Fibroblast of lung (primary cell): Measurements from ENCODE around the gene IL1RAP. TPM values are rescaled to one million over a fixed set of nuclear protein-coding genes. Genes with fewer than 3 reads are reported as not detected.

Experiments
- DNase-seq, 2 donors: peaks; one replicate each; pipeline versions ENCODE4 v3.0.0 to v3.0.0-alpha.2; 2010; ENCODE audit warnings: low read depth in 2 of 2
- H2AFZ ChIP-seq: 2 replicates; pipeline ENCODE4 v1.5.1; 2012; ENCODE audit warnings: low read length, control low read depth, inconsistent platforms
- H3K27ac ChIP-seq: 2 replicates; pipeline ENCODE4 v1.5.1; 2011; ENCODE audit warnings: low read length, control low read depth; ENCODE audit not compliant: insufficient read depth
- H3K27me3 ChIP-seq: 2 replicates; pipeline ENCODE4 v1.5.1; 2011; ENCODE audit warnings: mild to moderate bottlenecking, low read length; ENCODE audit not compliant: control insufficient read depth, insufficient read depth
- H3K36me3 ChIP-seq: 2 replicates; pipeline ENCODE4 v1.5.1; 2011; ENCODE audit warnings: low read length; ENCODE audit not compliant: control insufficient read depth, insufficient read depth
- H3K4me1 ChIP-seq: 2 replicates; pipeline ENCODE4 v1.5.1; 2011; ENCODE audit warnings: low read length; ENCODE audit not compliant: control insufficient read depth, insufficient read depth; ENCODE audit errors: extremely low read depth
- H3K4me2 ChIP-seq: 2 replicates; pipeline ENCODE4 v1.5.1; 2011; ENCODE audit warnings: low read length, control low read depth; ENCODE audit not compliant: insufficient read depth; ENCODE audit errors: extremely low read depth
- H3K4me3 ChIP-seq, 4 experiments: fragments of 200-600 bp in 1 of 4; sonication (generic) in 1 of 4; replicated peaks in 1 of 4; 2 replicates each; pipeline ENCODE4 v1.5.1; 2011 to 2016; ENCODE audit warnings: low read length in 4 of 4, low read depth in 3 of 4, mild to moderate bottlenecking in 3 of 4, control low read depth in 2 of 4, inconsistent platforms in 1 of 4, mixed read lengths in 1 of 4; ENCODE audit not compliant: insufficient read depth in 1 of 4; ENCODE audit errors: control extremely low read depth in 1 of 4
- H3K79me2 ChIP-seq: 2 replicates; pipeline ENCODE4 v1.5.1; 2012; ENCODE audit warnings: mild to moderate bottlenecking, low read length, inconsistent platforms; ENCODE audit not compliant: control insufficient read depth, insufficient read depth
- H3K9ac ChIP-seq: 2 replicates; pipeline ENCODE4 v1.5.1; 2011; ENCODE audit warnings: mild to moderate bottlenecking, low read length, control low read depth; ENCODE audit not compliant: insufficient read depth
- H3K9me3 ChIP-seq: 2 replicates; pipeline ENCODE4 v1.5.1; 2012; ENCODE audit warnings: low read depth, low read length; ENCODE audit not compliant: control insufficient read depth, insufficient read depth
- H4K20me1 ChIP-seq: 2 replicates; pipeline ENCODE4 v1.5.1; 2011; ENCODE audit warnings: low read length; ENCODE audit not compliant: control insufficient read depth, insufficient read depth; ENCODE audit errors: extremely low read depth
- EZH2 ChIP-seq: IDR thresholded peaks from 2 replicates; pipeline ENCODE4 v1.5.1; 2012; ENCODE audit warnings: low read length, control low read depth, mild to moderate bottlenecking; ENCODE audit errors: missing control alignments
- polyA plus RNA-seq, 2 donors: library from polyadenylated mRNA; depleted of rRNA in 1 of 2; stranded (reverse) in 1 of 2; unstranded in 1 of 2; fragments of >200 nt; gene quantifications; 2 replicates each; pipeline ENCODE4 v1.2.1, GENCODE V29; 2011 to 2012; ENCODE audit warnings: missing spikeins in 1 of 2
- total RNA-seq: library from RNA; depleted of rRNA; stranded (reverse); fragments of >200 nt; gene quantifications from 2 replicates; pipeline ENCODE4 v1.2.1, GENCODE V29; 2014
- TF ChIP-seq, protein P1 (sequence below), 2 donors: IDR thresholded peaks in 1 of 2; conservative IDR thresholded peaks in 1 of 2; 1 replicate in 1 of 2; 2 replicates in 1 of 2; pipeline ENCODE4 v1.5.1; 2011 to 2012; ENCODE audit warnings: low read length in 2 of 2, control low read depth in 1 of 2, inconsistent platforms in 1 of 2, low read depth in 1 of 2, mild to moderate bottlenecking in 1 of 2

Gene IL1RAP
- total and polyA plus RNA-seq, 2 donors (not counting 1 experiment from before 2014, with no cell fraction given), result 10.2 to 12.6 TPM

GRCh38 chr3:190532731-190533203, 18.9 kb downstream of the IL1RAP start:
- H3K4me1 ChIP-seq, result peaks cover 9% of the 10 kb centered on the region
- H3K36me3 ChIP-seq, result no peaks in the 10 kb centered on the region
- H3K79me2 ChIP-seq, result no peaks in the 10 kb centered on the region
- no peaks in the 10 kb centered on the region for H4K20me1 ChIP-seq
- DNase-seq, result no peak
- H3K4me3 ChIP-seq, result no peak overlapping the region
- H3K4me2 ChIP-seq, result no peak overlapping the region
- no peak overlapping the region for H2AFZ ChIP-seq
- no peaks in the 10 kb centered on the region for H3K27me3 ChIP-seq
- peak overlapping the region; percentile 90 for H3K27ac ChIP-seq
- TF ChIP-seq EZH2, result no peak
- TF ChIP-seq, protein P1, sequence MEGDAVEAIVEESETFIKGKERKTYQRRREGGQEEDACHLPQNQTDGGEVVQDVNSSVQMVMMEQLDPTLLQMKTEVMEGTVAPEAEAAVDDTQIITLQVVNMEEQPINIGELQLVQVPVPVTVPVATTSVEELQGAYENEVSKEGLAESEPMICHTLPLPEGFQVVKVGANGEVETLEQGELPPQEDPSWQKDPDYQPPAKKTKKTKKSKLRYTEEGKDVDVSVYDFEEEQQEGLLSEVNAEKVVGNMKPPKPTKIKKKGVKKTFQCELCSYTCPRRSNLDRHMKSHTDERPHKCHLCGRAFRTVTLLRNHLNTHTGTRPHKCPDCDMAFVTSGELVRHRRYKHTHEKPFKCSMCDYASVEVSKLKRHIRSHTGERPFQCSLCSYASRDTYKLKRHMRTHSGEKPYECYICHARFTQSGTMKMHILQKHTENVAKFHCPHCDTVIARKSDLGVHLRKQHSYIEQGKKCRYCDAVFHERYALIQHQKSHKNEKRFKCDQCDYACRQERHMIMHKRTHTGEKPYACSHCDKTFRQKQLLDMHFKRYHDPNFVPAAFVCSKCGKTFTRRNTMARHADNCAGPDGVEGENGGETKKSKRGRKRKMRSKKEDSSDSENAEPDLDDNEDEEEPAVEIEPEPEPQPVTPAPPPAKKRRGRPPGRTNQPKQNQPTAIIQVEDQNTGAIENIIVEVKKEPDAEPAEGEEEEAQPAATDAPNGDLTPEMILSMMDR (conservative IDR thresholded peaks at IDR 0.05 in 1 of 2, IDR thresholded peaks at IDR 0.05 in 1 of 2; ENCODE audit: low read depth in 1 of 2, low read length in 2 of 2), result no peak
- H3K9me3 ChIP-seq, result no peaks in the 10 kb centered on the region
- no peak overlapping the region for H3K9ac ChIP-seq

- H3K4me1 ChIP-seq, result peaks cover 9% of the 10 kb centered on the region
- peak overlapping the region in 1 of 4 experiments; percentile 7 for H3K4me3 ChIP-seq
- no peaks in the 10 kb centered on the region for H3K36me3 ChIP-seq
- peak overlapping the region; percentile 40 for H3K9ac ChIP-seq
- peak overlapping the region; percentile 90 for H3K27ac ChIP-seq
- no peaks in the 10 kb centered on the region for H4K20me1 ChIP-seq
- H3K4me2 ChIP-seq, result peak overlapping the region; percentile 28
- TF ChIP-seq, protein P1 (conservative IDR thresholded peaks at IDR 0.05 in 1 of 2, IDR thresholded peaks at IDR 0.05 in 1 of 2; ENCODE audit: low read depth in 1 of 2, low read length in 2 of 2), result no peak
- TF ChIP-seq EZH2, result no peak
- no peaks in the 10 kb centered on the region for H3K9me3 ChIP-seq
- no peaks in the 10 kb centered on the region for H3K79me2 ChIP-seq
- peak overlapping the region; percentile 66 for H2AFZ ChIP-seq
- H3K27me3 ChIP-seq, result no peaks in the 10 kb centered on the region
- DNase-seq, result peak; percentile 95 to 100
Measured at GRCh38 chr3:190533511-190534281, 19.8 kb downstream of the IL1RAP start.

GRCh38 chr3:190534386-190534785, 20.5 kb downstream of the IL1RAP start:
- Histone ChIP-seq H3K9ac (no peak overlapping the region), H3K79me2 (no peaks in the 10 kb centered on the region), H3K4me3 (no peak overlapping the region), H4K20me1 (no peaks in the 10 kb centered on the region), H3K4me2 (peak overlapping the region; percentile 36), H3K9me3 (no peaks in the 10 kb centered on the region), H3K27me3 (no peaks in the 10 kb centered on the region), H2AFZ (peak overlapping the region; percentile 15), H3K4me1 (peaks cover 9% of the 10 kb centered on the region), H3K27ac (peak overlapping the region; percentile 90), H3K36me3 (no peaks in the 10 kb centered on the region)
- DNase-seq, result peak; percentile 18 to 21
- TF ChIP-seq, protein P1 (conservative IDR thresholded peaks at IDR 0.05 in 1 of 2, IDR thresholded peaks at IDR 0.05 in 1 of 2; ENCODE audit: low read depth in 1 of 2, low read length in 2 of 2), result no peak
- no peak for TF ChIP-seq EZH2
